Panc1 (cell line): Measurements from ENCODE around the gene PAPPA. TPM values are rescaled to one million over a fixed set of nuclear protein-coding genes. Genes with fewer than 3 reads are reported as not detected.

ENCODE experiments used
- ATAC-seq: fragments of 200-7000 bp; cut with Tn5 transposase; 2 replicates; pipeline ENCODE4 v1.9.1; 2020; ENCODE audit warnings: mild to moderate bottlenecking, moderate library complexity
- Bru-seq: library from RNA; stranded (reverse); fragments of 400-500 nt; gene quantifications from one replicate; lab custom pipeline; 2021; lab: Mats Ljungman, UMichigan
- BruChase-seq, 2 experiments: library from RNA; stranded (reverse); fragments of 400-500 nt; gene quantifications; one replicate each; lab custom pipeline; 2021; lab: Mats Ljungman, UMichigan
- BruUV-seq: library from RNA; stranded (reverse); fragments of 400-500 nt; replicated peaks from 2 replicates; lab custom pipeline; 2021; lab: Mats Ljungman, UMichigan
- CTCF ChIA-PET: fragments of 300-600 bp; sonication (Branson Sonifier 250); formaldehyde crosslinking; loops from one replicate; lab custom pipeline; 2022; ENCODE audit warnings: antibody characterized with exemption; lab: Charles Lee
- POLR2A ChIA-PET: fragments of 300-600 bp; sonication (Branson Sonifier 250); formaldehyde crosslinking; loops from one replicate; lab custom pipeline; 2022; ENCODE audit warnings: antibody characterized with exemption; lab: Charles Lee
- DNase-seq: peaks from one replicate; pipeline ENCODE4 v3.0.0-alpha.2; 2010; ENCODE audit warnings: low read depth, low spot score
- H3K27ac ChIP-seq: 2 replicates; pipeline ENCODE4 v1.5.1; 2011; ENCODE audit warnings: mild to moderate bottlenecking, low read length, inconsistent platforms
- H3K27me3 ChIP-seq: fragments of 200-500 bp; sonication (Bioruptor generic); 2 replicates; pipeline ENCODE4 v1.6.0; 2014; ENCODE audit warnings: low read length, inconsistent platforms; ENCODE audit not compliant: control insufficient read depth, insufficient read depth
- H3K36me3 ChIP-seq: fragments of 200-500 bp; sonication (Bioruptor generic); 2 replicates; pipeline ENCODE4 v1.5.1; 2014; ENCODE audit warnings: inconsistent platforms, mild to moderate bottlenecking, low read length, moderate library complexity; ENCODE audit not compliant: control insufficient read depth, insufficient read depth
- H3K4me1 ChIP-seq: 2 replicates; pipeline ENCODE4 v1.5.1; 2011; ENCODE audit warnings: inconsistent platforms, mild to moderate bottlenecking, low read length, moderate library complexity; ENCODE audit not compliant: control insufficient read depth, insufficient read depth
- H3K4me3 ChIP-seq, 2 experiments: 2 replicates each; pipeline ENCODE4 v1.5.1; 2011 to 2012; ENCODE audit warnings: low read depth in 2 of 2, low read length in 2 of 2, mild to moderate bottlenecking in 2 of 2, inconsistent platforms in 1 of 2, moderate library complexity in 1 of 2
- H3K9me3 ChIP-seq: fragments of 200-500 bp; sonication (Bioruptor generic); 2 replicates; pipeline ENCODE4 v1.5.1; 2014; ENCODE audit warnings: low read depth, mild to moderate bottlenecking, inconsistent platforms, low read length, moderate library complexity; ENCODE audit not compliant: control insufficient read depth, insufficient read depth
- POLR2AphosphoS5 ChIP-seq: IDR thresholded peaks from 2 replicates; pipeline ENCODE4 v1.6.1; 2012; ENCODE audit warnings: mild to moderate bottlenecking, low read depth, low read length, moderate library complexity
- SIN3A ChIP-seq: IDR thresholded peaks from 2 replicates; pipeline ENCODE4 v1.6.1; 2012; ENCODE audit warnings: low read depth, mild to moderate bottlenecking, low read length, moderate library complexity, borderline replicate concordance; ENCODE audit not compliant: insufficient read depth
- TCF7L2 ChIP-seq: IDR thresholded peaks from 2 replicates; pipeline ENCODE4 v1.6.1; 2011; ENCODE audit warnings: mild to moderate bottlenecking, low read depth, low read length, inconsistent platforms
- in situ Hi-C: cut with HindIII; loops from 2 replicates; pipeline ENCODE4 v1.10.0; 2016; ENCODE audit warnings: low sequenced_read_pairs, low pct_unique_long_range_greater_than_20kb
- intact Hi-C: fragments of 100-400 bp; cut with micrococcal nuclease; formaldehyde crosslinking; loops from one replicate; pipeline ENCODE4 v1.10.0; 2022; ENCODE audit not compliant: unreplicated experiment
- long read RNA-seq: library from polyadenylated mRNA; unstranded; transcript quantifications from one replicate; pipeline ENCODE4 v2.0.0, GENCODE V29; 2021; ENCODE audit not compliant: unreplicated experiment
- polyA plus RNA-seq: library from polyadenylated mRNA; unstranded; fragments of >200 nt; gene quantifications from one replicate; pipeline ENCODE4 v1.2.1, GENCODE V29; 2012; ENCODE audit warnings: missing spikeins; ENCODE audit not compliant: insufficient read length
- total RNA-seq: library from RNA; stranded (reverse); gene quantifications from one replicate; pipeline ENCODE4 v1.2.1, GENCODE V29; 2021; ENCODE audit not compliant: unreplicated experiment
- TF ChIP-seq, protein P1 (sequence below), 2 experiments: IDR thresholded peaks; 2 replicates each; pipeline ENCODE4 v1.6.1; 2011 to 2012; ENCODE audit warnings: low read depth in 2 of 2, control low read depth in 1 of 2, low read length in 1 of 2, mild to moderate bottlenecking in 1 of 2, moderate library complexity in 1 of 2; ENCODE audit not compliant: insufficient read depth in 1 of 2
- TF ChIP-seq, protein P2 (sequence below): fragments of 450-650 bp; IDR thresholded peaks from 2 replicates; pipeline ENCODE4 v1.5.1; 2017; ENCODE audit warnings: mild to moderate bottlenecking

Gene PAPPA, protein sequence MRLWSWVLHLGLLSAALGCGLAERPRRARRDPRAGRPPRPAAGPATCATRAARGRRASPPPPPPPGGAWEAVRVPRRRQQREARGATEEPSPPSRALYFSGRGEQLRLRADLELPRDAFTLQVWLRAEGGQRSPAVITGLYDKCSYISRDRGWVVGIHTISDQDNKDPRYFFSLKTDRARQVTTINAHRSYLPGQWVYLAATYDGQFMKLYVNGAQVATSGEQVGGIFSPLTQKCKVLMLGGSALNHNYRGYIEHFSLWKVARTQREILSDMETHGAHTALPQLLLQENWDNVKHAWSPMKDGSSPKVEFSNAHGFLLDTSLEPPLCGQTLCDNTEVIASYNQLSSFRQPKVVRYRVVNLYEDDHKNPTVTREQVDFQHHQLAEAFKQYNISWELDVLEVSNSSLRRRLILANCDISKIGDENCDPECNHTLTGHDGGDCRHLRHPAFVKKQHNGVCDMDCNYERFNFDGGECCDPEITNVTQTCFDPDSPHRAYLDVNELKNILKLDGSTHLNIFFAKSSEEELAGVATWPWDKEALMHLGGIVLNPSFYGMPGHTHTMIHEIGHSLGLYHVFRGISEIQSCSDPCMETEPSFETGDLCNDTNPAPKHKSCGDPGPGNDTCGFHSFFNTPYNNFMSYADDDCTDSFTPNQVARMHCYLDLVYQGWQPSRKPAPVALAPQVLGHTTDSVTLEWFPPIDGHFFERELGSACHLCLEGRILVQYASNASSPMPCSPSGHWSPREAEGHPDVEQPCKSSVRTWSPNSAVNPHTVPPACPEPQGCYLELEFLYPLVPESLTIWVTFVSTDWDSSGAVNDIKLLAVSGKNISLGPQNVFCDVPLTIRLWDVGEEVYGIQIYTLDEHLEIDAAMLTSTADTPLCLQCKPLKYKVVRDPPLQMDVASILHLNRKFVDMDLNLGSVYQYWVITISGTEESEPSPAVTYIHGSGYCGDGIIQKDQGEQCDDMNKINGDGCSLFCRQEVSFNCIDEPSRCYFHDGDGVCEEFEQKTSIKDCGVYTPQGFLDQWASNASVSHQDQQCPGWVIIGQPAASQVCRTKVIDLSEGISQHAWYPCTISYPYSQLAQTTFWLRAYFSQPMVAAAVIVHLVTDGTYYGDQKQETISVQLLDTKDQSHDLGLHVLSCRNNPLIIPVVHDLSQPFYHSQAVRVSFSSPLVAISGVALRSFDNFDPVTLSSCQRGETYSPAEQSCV (N-terminal part only)
- total RNA-seq, result 1.2 TPM
- polyA plus RNA-seq, result 0.47 TPM
- Bru-seq, nascent RNA, result percentile 39 among the genes with signal in this experiment
- BruChase-seq, experiment 1, labeled RNA remaining after a 2-hour chase, result percentile 29 among the genes with signal in this experiment
- BruChase-seq, experiment 2, labeled RNA remaining after a 6-hour chase, result percentile 29 among the genes with signal in this experiment
- long read RNA-seq, partial matches to known transcripts, result 1 of 2 reads
- long read RNA-seq, other reads (novel, unspliced or antisense), result 1 of 2 reads

DNA sequence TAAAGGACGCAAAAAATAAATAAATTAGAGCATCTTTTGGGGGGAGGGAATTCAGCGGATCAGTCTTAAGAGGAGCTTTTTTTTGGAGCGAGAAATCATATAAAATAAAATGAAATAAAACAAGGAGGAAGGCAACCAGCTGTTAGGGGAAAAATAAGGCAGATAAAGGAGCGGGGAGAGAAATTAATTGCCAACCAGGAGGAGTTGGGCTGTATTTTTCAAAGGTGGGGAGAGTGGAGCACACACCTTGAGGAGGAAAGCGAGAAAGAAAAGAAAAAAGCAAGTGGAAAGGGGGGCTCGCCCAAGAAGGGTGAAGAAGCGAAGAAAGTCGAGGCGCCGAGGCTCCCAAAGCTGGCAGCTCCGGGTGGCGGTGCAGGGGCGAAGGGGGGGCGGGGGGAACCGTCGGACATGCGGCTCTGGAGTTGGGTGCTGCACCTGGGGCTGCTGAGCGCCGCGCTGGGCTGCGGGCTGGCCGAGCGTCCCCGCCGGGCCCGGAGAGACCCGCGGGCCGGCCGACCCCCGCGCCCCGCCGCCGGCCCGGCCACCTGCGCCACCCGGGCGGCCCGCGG is at the start of gene PAPPA:
TSS of gene PAPPA (plus strand) at position 27 of the 569 bp plus-strand sequence. CDS start at position 409, 382 bp downstream.
- CTCF ChIA-PET, result interaction anchor here (0.7 kb wide), 1 partner anchor 262 kb away, joined by 3 read pairs; no protein-coding TSS in a partner anchor
- H3K27me3 ChIP-seq, result peaks cover 2% of the 10 kb centered on the region; the same call in 1 of the 2 replicates
- no peaks in the 10 kb centered on the region for H3K36me3 ChIP-seq
- no peak for TF ChIP-seq SIN3A
- no peak for TF ChIP-seq TCF7L2
- TF ChIP-seq, protein P1, sequence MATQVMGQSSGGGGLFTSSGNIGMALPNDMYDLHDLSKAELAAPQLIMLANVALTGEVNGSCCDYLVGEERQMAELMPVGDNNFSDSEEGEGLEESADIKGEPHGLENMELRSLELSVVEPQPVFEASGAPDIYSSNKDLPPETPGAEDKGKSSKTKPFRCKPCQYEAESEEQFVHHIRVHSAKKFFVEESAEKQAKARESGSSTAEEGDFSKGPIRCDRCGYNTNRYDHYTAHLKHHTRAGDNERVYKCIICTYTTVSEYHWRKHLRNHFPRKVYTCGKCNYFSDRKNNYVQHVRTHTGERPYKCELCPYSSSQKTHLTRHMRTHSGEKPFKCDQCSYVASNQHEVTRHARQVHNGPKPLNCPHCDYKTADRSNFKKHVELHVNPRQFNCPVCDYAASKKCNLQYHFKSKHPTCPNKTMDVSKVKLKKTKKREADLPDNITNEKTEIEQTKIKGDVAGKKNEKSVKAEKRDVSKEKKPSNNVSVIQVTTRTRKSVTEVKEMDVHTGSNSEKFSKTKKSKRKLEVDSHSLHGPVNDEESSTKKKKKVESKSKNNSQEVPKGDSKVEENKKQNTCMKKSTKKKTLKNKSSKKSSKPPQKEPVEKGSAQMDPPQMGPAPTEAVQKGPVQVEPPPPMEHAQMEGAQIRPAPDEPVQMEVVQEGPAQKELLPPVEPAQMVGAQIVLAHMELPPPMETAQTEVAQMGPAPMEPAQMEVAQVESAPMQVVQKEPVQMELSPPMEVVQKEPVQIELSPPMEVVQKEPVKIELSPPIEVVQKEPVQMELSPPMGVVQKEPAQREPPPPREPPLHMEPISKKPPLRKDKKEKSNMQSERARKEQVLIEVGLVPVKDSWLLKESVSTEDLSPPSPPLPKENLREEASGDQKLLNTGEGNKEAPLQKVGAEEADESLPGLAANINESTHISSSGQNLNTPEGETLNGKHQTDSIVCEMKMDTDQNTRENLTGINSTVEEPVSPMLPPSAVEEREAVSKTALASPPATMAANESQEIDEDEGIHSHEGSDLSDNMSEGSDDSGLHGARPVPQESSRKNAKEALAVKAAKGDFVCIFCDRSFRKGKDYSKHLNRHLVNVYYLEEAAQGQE (IDR thresholded peaks at IDR 0.05; ENCODE audit: insufficient read depth in 1 of 2, low read depth in 2 of 2, low read length in 1 of 2), result no peak
- TF ChIP-seq, protein P2, sequence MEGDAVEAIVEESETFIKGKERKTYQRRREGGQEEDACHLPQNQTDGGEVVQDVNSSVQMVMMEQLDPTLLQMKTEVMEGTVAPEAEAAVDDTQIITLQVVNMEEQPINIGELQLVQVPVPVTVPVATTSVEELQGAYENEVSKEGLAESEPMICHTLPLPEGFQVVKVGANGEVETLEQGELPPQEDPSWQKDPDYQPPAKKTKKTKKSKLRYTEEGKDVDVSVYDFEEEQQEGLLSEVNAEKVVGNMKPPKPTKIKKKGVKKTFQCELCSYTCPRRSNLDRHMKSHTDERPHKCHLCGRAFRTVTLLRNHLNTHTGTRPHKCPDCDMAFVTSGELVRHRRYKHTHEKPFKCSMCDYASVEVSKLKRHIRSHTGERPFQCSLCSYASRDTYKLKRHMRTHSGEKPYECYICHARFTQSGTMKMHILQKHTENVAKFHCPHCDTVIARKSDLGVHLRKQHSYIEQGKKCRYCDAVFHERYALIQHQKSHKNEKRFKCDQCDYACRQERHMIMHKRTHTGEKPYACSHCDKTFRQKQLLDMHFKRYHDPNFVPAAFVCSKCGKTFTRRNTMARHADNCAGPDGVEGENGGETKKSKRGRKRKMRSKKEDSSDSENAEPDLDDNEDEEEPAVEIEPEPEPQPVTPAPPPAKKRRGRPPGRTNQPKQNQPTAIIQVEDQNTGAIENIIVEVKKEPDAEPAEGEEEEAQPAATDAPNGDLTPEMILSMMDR, result no peak
- TF ChIP-seq POLR2AphosphoS5, result no peak
- H3K9me3 ChIP-seq, result no peaks in the 10 kb centered on the region
- peak; percentile 51; the same call in 1 of the 2 replicates for ATAC-seq
- no peak for DNase-seq
- H3K4me1 ChIP-seq, result peaks cover 3% of the 10 kb centered on the region; the same call in 1 of the 2 replicates
- peak within 1 kb of the TSS; percentile 42 to 50 for H3K4me3 ChIP-seq
- BruUV-seq, result no TSS peak
- POLR2A ChIA-PET, result no interaction called here
- intact Hi-C loops, result loop anchor here (5.0 to 10.0 kb wide), 4 partner anchors 269 to 559 kb away; no protein-coding TSS in a partner anchor
- H3K27ac ChIP-seq, result no peak within 1 kb of the TSS
- in situ Hi-C loops, result no loop called here
